HG03442 (cell line): ENCODE measurements around the gene PCK1.

Experiments
- ATAC-seq: cut with Tn5 transposase; IDR thresholded peaks from one replicate; pipeline ENCODE4 v1.9.1; 2021; ENCODE audit warnings: mild to moderate bottlenecking, moderate library complexity; ENCODE audit not compliant: unreplicated experiment

Gene PCK1

DNA sequence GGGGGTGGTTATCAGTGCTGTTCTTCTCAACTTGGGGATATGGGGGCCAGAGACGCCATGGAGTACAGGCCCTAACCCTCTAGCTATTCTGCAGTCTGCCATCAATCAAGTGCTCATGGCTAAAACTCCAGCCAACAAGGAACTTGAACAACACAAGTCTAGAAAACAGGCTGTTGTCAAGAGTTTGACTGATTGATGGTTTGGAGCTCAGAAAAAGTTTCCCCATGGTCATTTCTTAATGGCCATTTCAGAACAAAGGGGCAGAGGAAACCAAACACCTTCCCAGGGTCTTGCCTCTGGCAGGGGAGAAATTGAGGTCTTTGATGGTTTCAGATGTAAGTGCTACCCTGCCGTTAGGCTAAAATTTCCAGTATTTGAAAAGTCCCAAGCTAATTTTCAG lies 15.1 kb downstream of the PCK1 start:
- ATAC-seq = no peak

DNA sequence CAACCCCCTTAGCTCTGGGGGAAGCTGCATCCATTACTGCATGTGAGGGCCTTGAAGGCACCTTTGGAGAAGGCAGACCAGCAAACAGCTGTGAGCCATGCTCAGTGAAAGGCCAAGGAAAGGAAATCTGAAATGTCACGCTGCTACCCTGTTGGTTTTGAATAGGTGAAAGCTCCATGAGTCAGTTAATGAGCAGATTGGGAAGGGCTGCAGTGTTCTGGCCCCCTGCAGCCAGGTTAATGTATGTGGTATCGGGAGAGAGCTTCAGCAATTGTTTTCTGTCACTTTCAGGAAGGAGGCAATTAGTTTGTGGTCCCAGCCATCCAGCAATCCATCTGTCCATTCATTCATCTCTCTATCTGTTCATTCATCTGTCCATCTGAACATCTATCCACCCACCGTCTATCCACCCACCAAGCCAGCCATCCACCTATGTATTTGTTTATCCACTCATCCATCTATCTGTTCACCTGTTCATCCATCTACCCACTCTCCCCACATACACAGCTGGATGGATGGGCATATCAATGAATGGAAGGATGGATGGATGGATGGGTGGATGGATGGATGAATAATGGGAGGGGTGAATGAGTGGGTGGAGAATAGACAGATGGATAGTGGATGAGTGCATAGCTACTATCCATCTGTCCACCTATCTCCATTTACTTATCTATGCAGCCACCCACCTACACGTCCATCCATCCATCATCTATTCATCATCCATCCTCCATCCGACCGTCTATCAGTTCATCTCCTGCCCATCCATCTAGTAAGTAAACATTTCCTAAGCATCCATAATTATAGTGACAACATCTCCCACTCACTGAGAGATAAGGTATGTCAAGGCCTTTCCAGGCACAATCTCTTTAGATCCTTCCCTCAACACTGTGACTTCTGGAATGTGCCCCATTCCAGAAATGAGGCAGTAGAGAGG lies 16.0 kb downstream of the PCK1 start:
- no peak for ATAC-seq

DNA sequence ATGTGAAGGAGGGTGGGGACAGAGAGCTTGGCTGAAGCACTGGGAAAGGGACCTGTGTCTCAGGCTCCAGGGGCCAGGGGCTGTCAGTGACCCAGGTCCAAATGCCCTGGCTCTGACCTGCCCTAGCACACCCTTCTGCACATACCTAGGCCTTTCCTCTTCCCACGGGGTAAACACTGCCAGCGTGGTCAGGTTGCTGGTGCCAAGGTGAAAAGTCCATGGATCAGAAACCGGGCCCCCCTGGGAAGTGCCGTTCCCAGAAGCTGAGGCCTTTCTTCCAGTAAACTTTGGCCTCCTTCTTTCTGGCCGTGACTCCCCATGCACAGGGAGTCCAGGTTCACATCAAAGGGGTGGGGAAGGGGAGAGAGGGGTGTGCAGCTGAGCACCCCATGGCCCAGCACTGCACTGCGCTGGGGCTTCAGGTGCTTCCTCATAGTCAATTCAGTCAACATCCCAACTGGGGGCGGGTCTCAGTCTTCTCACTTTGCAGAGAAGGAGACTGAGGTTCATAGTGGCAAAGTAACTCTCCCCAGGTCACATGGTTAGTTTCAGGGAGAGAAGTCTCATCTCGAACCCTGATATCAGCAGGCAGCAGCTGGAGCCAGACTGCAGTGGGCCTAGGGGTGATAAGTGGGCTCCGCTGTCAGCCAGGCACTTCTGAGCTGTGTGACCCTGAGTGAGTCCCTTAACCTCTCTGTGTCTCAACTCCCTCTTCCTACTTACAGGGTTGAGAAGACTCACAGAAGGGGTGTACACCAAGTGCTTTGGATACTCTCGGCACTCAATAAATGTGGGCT lies 17.0 kb downstream of the PCK1 start:
- ATAC-seq = no peak

DNA sequence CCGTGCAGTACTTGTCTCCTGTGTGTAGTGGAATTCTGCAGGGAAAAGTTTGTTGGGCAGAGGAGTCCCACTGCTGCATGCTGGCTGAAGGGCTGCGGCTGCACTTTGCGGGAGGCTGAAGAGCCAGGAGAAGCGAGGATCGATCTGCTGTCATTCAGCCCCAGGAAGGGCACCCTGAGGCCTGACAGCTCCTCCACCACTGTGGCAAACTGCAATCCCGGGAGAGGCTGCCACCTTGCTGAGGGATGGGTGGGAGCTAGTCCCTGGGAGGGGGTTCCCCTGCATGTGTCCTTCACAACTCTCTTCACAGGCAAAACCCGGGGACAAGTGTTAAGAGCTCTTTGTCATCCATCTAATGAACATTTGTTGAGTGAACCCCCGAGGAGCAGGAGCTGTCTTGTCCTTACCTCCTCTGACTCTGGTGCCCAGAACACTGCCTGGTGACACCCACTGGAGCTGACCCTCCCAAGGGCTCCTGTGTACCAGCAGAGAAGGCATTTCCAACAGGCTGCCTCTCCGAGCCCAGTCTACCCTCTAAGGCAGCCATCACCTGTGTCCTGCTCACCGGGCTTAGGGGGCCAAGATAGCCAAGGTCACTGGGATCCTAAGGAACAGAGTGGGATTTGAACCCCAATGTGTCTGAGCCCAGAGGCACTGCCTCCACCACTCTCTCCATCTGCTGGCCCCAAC lies 17.7 kb downstream of the PCK1 start:
- no peak for ATAC-seq

DNA sequence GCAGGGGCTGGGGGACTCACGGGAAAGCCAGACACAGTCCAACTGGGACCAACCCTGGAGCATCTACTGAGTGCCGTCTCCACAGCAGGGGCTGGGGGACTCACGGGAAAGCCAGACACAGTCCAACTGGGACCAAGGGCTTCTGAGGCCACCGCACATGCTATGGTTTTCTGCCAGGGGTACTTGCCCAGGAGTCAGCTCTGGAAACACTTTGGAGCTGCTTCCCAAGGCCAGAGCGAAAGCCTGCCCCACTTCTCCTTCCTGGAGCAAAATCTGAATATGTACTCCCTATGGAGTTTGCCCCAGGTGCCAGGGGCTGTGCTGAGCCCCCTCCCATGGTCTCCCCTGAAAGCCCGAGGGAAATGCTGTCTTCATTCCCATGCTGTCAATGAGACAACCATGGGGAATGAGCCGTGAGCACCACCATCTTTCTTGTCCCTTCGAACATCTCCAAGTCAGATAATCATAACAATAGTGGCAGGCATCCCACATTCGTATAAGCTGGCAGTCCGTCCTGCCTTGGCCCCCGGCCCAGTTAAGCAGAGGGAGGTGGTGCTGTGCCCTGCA lies 18.5 kb downstream of the PCK1 start:
- ATAC-seq = no peak

DNA sequence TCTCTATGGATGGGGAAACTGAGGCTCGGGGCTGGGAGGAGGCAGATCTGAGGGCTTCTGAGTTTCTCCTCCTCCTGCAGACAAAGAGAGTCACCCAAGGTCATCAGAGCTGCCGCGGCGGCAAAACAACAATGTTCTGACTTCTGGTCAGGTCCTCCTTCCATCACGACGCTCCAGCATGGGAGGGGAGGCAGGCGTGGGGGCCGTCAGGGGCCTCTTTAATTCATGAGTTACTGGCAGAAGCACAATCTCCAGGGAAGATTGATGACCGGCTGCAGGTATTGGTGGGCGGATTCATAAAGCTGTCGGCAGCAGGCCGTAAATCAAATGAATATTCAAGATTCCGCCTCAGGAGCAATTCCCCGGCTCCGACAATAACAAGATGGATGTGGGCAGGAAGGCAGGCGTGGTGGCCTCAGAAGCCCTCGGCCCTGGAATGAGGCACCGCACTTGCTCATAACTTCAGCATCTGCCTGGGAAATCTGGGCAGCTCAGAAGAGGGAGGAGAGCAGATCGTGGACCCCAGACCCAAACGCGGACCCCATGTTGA lies 19.1 kb downstream of the PCK1 start:
- ATAC-seq = no peak

DNA sequence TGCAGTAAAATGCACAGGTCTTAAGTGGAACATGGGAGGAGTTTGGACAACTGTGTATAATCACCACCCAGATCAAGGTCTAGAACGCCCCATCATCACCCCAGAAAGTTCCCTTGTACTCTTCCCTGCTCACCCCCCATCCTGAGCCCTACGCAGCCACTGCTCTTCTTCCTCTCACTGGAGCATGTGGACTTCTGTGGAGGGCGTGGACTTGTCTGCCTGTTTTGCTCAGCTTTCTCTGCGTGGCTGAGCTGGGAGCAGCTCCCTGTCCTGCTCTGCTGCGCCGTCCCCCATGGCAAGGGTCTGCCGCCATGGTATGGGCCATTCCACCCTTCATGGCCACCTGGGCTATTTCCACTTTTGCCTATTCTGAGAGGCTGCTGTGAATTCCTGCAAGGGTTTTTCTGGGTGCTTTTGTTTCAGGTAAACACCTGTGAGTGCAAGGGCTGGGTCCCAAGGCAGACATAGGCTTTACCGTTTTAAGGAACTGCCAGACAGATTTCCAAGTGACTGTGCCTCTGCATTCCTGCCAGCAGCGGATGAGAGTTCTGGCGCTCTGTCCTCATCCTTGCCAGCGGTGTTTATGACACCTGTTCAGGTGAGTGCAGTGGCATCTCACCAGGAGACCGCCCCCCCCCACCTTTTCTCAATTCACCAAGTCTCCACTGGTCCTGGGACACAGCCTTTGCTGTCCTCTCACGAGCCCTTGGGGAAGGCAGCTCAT lies 19.7 kb downstream of the PCK1 start:
- ATAC-seq = no peak

DNA sequence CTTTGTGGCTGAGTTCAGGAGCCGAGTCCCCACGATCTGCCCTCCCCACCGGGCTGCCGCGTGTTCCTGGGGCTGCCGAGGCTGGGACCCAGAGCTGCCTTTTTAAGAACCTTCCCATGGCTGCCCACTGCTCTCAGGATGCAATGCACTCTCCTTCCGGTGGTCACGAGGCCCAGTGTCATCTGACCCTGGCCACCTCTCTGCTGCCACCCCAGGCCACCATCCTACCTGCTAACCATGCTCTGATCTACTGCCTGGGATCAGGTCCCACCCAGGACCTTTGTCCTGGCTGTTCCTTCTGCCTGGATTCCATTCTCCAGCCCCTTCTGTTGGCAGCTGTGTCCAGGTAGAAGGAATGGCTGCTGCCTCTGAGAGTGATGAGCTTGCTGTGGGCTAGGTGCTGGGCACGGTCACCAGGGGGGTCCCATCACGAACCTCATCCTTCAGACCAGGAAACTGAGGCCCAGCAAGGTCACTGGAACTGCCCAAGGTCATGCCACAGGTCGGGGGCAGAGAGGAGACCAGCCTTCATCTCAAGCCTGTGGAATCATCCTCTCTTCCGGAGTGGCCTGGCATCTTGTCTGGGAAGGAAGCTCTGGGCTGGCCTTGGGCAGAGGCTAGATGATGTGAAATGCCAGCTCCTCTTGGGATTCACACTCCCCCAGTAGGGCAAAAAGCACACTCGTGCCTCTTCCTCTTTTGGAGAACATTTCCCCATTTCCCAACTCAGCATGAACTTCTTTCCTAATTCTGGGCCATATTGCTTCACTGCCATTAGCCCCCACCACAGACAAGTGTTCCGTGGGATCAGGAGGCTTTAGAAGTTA lies 20.5 kb downstream of the PCK1 start:
- ATAC-seq = no peak

DNA sequence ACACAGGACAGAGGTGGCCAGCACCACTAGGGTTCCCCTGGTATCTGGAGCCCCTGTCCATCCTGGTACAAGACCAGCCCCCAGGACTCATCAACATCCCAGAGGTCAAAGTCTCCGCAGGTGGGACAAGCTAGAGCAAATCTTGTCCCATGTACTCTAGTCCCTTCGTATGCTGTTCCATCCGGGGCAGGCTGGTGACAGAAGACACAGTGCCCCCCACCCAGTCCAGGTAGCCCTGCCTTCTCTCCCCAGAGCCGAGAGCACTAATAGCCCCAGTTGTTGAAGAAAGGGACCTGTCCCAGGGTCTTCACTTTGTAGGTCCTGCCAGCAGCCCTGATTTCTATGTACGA lies 21.1 kb downstream of the PCK1 start:
- no peak for ATAC-seq

DNA sequence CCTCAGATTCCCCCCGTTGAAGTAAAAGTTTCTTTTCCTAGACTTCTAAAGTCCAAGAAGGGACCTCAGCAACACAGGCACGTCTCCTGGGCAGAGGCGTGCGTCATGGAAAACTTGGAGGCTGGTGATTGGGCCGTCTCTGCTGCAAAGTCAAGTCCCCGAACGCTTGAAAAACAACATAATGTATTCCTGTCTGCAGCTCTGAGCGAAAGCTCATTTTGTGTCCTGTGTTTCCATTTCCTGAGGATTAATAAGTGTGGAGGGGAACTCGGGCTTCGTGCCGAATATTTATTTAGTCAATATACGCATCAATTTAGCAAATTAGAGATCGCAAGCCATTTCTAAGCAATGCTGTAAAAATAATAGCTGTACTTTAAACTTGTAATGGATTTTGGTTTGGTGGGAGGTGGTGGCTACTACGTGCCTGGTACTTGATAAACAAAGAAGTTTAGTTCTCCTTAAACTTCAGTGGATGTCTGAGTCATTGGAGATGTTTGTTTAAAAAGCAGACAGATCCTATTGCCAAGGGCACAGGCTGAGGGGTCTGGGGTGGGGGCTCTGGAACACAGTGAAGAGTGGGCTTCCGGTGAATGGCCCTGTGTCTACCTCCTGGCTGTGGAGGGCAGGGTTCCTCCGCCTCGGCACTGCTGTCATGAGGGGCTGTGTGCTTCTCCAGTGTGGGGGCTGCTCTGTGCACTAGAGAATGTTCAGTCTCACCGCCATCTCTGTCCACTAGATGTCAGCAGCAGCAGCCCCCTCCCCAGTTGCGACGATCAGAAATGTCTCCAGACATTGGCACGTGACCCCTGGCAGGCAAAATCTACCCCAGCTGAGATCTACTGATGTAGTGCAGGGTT lies 21.8 kb downstream of the PCK1 start:
- ATAC-seq = no peak

DNA sequence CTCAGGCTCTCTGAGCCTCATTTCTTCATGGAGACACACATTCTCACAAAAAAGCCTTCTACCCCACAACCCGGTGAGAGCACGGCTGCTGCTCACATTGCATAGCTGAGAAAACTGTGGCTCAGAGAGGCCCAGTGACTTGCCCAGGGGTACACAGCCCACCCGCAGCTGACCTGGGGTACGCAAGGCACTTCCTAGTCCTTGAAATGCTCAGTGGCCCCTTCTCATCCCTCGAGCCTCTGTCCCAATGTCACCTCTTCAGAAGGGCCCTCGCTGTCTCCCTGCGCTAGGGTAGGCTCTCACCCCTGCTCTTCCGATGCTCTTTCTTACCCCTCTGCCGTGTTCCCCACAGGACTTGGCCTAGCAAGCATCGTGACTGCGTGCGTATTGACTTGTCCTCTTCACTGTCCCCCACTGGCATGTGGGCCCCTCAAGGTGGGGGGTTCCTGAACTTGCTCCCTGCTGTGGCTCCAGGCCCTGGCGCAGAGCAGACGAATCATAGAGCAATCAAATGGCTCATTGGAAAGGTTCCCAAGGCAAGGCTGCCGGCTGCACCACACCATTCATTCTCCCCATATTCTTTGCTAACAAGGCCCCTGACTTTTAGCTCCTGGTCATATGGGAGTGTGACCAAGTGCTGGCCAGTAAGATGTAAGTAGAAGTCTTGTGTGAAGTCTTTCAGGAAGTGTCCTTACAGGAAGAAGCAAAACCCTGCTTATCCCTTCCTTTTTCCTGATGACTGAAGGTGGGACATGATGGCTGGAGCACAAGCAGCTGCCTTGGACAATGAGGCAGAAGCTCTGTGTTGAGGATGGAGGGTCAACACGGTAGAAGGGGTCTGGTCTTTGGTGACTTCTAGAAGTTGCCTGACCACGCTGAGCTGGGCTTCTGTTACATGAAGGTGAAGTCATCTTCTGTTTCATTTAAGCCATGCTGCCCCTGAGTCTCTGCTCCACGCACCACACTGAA lies 22.7 kb downstream of the PCK1 start:
- no peak for ATAC-seq

DNA sequence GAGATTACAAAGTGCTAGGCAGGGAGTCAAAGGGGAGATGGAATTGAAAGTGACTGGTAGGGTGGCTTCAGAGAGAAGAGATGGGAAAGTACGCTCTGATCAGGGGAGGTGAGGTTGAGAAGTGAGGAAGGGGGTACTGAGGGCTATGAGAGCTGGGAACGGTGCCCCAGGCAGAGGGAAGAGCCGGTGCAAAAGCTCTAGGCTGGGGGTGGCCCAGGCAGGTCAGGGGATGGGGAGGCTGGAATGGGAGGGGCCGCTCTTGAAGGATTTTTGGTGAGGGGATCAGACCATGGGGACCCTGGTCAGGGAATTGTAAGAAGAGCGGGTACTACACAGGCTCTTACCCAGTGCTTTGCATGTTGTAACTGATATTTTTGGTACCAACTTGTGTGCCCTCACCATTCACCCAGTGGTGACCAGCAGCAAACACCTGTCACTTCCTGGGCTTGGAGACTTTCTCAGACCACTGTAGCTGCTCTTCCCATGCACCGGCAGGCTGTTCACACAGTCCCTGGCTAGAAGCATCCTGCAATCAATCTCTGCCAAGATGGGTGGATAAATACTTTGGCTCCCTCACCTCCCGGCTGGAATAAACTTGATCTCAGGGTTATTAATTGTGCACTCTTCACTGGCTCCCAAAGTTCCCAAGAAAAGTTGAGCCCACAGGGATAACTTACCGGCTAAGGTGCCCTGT lies 24.0 kb downstream of the PCK1 start:
- ATAC-seq = no peak

DNA sequence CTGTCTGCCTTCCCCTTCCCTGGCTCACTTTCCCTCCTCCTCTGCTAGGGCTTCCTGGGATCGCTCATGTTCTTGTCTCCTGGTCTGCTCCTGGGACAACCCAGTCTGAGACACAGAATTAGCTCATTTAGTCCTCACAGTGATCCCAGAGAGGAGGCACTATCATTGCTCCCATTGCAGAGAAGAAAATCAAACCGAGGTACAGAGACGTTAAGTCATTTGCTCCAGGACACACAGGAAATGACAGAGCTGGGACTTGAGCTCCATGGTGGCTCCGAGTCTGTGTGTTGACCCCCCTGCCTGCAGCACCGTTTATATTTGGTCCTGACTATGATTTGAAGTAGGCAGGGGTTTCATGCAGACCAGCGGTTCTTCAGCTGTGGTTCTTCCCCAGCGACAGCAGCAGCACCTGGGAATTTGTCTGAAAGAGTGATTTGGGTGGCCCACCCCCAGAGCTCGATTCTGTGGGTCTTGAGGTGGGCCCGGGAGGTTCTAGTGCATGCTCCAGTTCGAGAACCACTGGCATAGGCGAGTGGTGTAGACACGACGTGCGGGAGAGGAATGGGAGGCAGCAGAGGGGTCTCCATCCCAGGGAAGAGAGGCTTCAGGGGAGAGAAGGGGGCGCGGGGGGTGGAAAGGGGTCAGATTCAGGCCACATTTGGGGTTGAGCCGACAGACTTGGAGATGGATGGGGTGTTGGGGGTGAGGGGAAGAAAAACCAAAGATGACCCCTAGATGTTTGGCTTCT lies 24.7 kb downstream of the PCK1 start:
- no peak for ATAC-seq

DNA sequence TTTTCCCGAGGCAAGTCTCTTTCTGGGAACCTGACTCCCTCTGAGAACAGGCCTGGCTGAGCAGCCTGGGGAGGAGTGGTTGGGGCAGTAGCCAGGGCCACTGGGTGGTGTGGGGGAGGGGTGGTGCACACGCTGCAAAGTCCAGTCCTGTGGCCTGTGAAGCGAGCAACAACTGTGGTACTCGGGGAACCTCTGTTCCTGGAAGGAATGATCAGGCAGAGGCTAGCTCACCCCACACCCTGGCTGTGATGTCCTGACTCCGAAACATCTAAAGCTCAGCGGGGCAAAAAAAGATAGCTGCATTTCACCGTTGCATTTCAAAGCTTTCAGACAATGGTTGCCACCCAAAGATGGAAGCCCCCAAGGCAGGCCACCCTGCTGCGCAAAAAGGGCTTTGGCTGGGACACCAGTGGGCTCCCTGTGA lies 25.5 kb downstream of the PCK1 start:
- ATAC-seq = no peak

DNA sequence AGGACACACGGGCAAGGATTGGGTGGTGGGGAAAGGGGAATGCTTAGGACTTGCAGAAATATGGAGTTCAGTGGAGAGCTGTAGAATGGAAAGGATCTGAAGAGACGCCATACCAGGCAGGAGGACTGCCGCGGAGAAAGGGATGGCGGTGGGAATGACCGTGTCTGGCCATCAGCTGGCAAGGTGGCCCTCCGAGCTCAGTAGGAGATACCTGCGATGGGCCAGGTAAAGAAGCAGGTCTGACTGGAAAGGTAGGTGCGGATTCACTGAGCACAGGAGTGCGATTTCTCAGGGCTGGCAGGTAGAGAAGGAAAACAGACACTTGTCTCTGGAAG lies 26.0 kb downstream of the PCK1 start:
- ATAC-seq = no peak
